Astrocyte (in vitro differentiated cells and primary cell): ENCODE results near the gene BICD1. TPM values are rescaled to one million over a fixed set of nuclear protein-coding genes. Genes with fewer than 3 reads are reported as not detected.

Experiments used
- DNase-seq: peaks from one replicate; pipeline ENCODE4 v3.0.0-alpha.2; 2010; ENCODE audit warnings: low read depth
- FAIRE-seq: peaks from 2 replicates; lab custom pipeline; 2011; peaks lifted over from hg19 to GRCh38; lab: Jason Lieb, UNC
- H2AFZ ChIP-seq: 2 replicates; pipeline ENCODE4 v1.6.0; 2012; ENCODE audit warnings: low read depth, low read length, inconsistent platforms
- H3K27ac ChIP-seq: 2 replicates; pipeline ENCODE4 v1.5.1; 2011; ENCODE audit warnings: low read depth, low read length, inconsistent platforms
- H3K27me3 ChIP-seq: 2 replicates; pipeline ENCODE4 v1.6.0; 2011; ENCODE audit warnings: low read length, inconsistent platforms; ENCODE audit not compliant: insufficient read depth
- H3K36me3 ChIP-seq: 2 replicates; pipeline ENCODE4 v1.5.1; 2011; ENCODE audit warnings: low read length, inconsistent platforms; ENCODE audit not compliant: insufficient read depth
- H3K4me1 ChIP-seq: 2 replicates; pipeline ENCODE4 v1.5.1; 2011; ENCODE audit warnings: low read length, inconsistent platforms; ENCODE audit not compliant: insufficient read depth
- H3K4me2 ChIP-seq: 2 replicates; pipeline ENCODE4 v1.6.0; 2012; ENCODE audit warnings: low read length, inconsistent platforms
- H3K4me3 ChIP-seq: 2 replicates; pipeline ENCODE4 v1.5.1; 2011; ENCODE audit warnings: low read depth, mild to moderate bottlenecking, low read length, inconsistent platforms; ENCODE audit not compliant: insufficient read depth
- H3K79me2 ChIP-seq: 2 replicates; pipeline ENCODE4 v1.6.0; 2012; ENCODE audit warnings: mild to moderate bottlenecking, low read length, inconsistent platforms; ENCODE audit not compliant: insufficient read depth
- H3K9ac ChIP-seq: 2 replicates; pipeline ENCODE4 v1.6.0; 2012; ENCODE audit warnings: mild to moderate bottlenecking, low read length, inconsistent platforms
- H3K9me3 ChIP-seq: 2 replicates; pipeline ENCODE4 v1.5.1; 2012; ENCODE audit warnings: low read depth, mild to moderate bottlenecking, low read length, inconsistent platforms; ENCODE audit not compliant: insufficient read depth
- H4K20me1 ChIP-seq: 2 replicates; pipeline ENCODE4 v1.6.0; 2012; ENCODE audit warnings: low read length, inconsistent platforms; ENCODE audit not compliant: insufficient read depth
- H3K27ac Mint-ChIP-seq: one replicate; pipeline ENCODE4 v1.8.0; 2021; ENCODE audit warnings: mild to moderate bottlenecking, mixed read lengths; ENCODE audit not compliant: unreplicated experiment
- H3K27me3 Mint-ChIP-seq: one replicate; pipeline ENCODE4 v1.8.0; 2021; ENCODE audit warnings: low read depth, mixed read lengths; ENCODE audit not compliant: unreplicated experiment
- H3K36me3 Mint-ChIP-seq: one replicate; pipeline ENCODE4 v1.8.0; 2021; ENCODE audit warnings: low read depth, mixed read lengths; ENCODE audit not compliant: unreplicated experiment
- H3K4me1 Mint-ChIP-seq: one replicate; pipeline ENCODE4 v1.8.0; 2021; ENCODE audit warnings: low read depth, mixed read lengths; ENCODE audit not compliant: unreplicated experiment
- H3K4me3 Mint-ChIP-seq: one replicate; pipeline ENCODE4 v1.8.0; 2021; ENCODE audit warnings: mild to moderate bottlenecking, moderate library complexity, mixed read lengths; ENCODE audit not compliant: unreplicated experiment
- H3K9me3 Mint-ChIP-seq: one replicate; pipeline ENCODE4 v1.8.0; 2021; ENCODE audit warnings: mild to moderate bottlenecking, mixed read lengths; ENCODE audit not compliant: unreplicated experiment
- EZH2 ChIP-seq: IDR thresholded peaks from 2 replicates; pipeline ENCODE4 v1.6.1; 2012; ENCODE audit warnings: mild to moderate bottlenecking, low read length, inconsistent platforms; ENCODE audit not compliant: insufficient read depth
- total RNA-seq: library from RNA; stranded (reverse); gene quantifications from 2 replicates; pipeline ENCODE4 v1.2.1, GENCODE V29; 2021
- TF ChIP-seq, protein P1 (sequence below): IDR thresholded peaks from 2 replicates; pipeline ENCODE4 v1.5.1; 2011; ENCODE audit warnings: low read depth, mild to moderate bottlenecking, inconsistent platforms, low read length, moderate library complexity; ENCODE audit not compliant: insufficient read depth

BICD1 gene
- total RNA-seq, 1 donor from 2014 or later: 28.7 TPM

DNA sequence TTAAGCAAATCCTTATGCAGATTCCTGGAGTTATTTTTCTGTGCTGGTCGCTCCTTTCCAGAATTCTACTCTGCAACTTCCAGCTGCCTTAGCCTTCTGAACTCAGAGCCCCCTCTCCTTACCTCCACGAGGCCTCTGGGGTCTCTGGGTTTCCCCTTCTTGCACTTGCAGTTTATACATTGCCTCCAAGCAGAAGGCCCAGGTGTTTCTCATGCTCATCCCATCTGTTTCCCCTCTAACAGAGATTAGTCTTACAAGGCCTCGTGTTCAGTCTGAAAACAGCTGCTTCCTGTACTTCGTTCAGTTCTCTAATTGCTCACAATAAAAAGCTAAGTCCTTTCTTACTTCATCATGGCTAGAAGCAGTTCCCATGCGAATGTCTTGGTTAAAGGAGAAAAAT, 158.3 kb downstream of the BICD1 start:
- DNase-seq: no peak
- Mint-ChIP-seq H3K9me3 (no peaks in the 10 kb centered on the region), H3K27me3 (no peaks in the 10 kb centered on the region), H3K27ac (no peak overlapping the region), H3K36me3 (peaks cover 7% of the 10 kb centered on the region), H3K4me1 (no peaks in the 10 kb centered on the region), H3K4me3 (no peak overlapping the region)
- TF ChIP-seq, protein P1, sequence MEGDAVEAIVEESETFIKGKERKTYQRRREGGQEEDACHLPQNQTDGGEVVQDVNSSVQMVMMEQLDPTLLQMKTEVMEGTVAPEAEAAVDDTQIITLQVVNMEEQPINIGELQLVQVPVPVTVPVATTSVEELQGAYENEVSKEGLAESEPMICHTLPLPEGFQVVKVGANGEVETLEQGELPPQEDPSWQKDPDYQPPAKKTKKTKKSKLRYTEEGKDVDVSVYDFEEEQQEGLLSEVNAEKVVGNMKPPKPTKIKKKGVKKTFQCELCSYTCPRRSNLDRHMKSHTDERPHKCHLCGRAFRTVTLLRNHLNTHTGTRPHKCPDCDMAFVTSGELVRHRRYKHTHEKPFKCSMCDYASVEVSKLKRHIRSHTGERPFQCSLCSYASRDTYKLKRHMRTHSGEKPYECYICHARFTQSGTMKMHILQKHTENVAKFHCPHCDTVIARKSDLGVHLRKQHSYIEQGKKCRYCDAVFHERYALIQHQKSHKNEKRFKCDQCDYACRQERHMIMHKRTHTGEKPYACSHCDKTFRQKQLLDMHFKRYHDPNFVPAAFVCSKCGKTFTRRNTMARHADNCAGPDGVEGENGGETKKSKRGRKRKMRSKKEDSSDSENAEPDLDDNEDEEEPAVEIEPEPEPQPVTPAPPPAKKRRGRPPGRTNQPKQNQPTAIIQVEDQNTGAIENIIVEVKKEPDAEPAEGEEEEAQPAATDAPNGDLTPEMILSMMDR: no peak
- TF ChIP-seq EZH2: no peak
- Histone ChIP-seq H3K9ac (no peak overlapping the region), H3K27me3 (no peaks in the 10 kb centered on the region), H3K9me3 (no peaks in the 10 kb centered on the region), H3K79me2 (peaks cover 43% of the 10 kb centered on the region), H3K27ac (no peak overlapping the region), H4K20me1 (peaks cover 30% of the 10 kb centered on the region), H3K4me1 (no peaks in the 10 kb centered on the region), H2AFZ (no peak overlapping the region), H3K36me3 (no peaks in the 10 kb centered on the region), H3K4me2 (no peak overlapping the region), H3K4me3 (no peak overlapping the region)
- FAIRE-seq: no peak

DNA sequence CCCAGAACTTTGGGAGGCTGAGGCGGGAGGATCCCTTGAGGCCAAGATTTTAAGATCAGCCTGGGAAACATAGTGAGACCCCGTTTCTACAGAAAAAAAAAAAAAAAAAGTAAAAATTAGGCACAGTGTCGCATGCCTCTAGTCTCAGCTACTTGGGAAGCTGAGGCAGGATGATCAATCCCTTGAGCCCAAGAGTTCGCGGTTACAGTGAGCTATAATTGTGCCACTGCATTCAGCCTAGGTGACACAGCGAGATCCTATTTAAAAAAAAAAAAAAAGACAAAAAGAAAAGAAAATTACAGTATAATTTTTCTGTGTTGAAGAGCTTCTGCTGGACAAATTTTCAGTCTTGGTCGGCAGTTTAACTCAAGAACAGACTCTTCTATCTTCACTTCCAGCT, 158.8 kb downstream of the BICD1 start:
- DNase-seq: no peak
- peaks cover 3% of the 10 kb centered on the region for H3K36me3 Mint-ChIP-seq
- H3K79me2 ChIP-seq: peaks cover 43% of the 10 kb centered on the region
- no peak overlapping the region for H3K27ac ChIP-seq
- no peaks in the 10 kb centered on the region for H3K4me1 ChIP-seq
- H3K4me1 Mint-ChIP-seq: no peaks in the 10 kb centered on the region
- H2AFZ ChIP-seq: no peak overlapping the region
- no peaks in the 10 kb centered on the region for H3K9me3 ChIP-seq
- no peak for FAIRE-seq
- no peaks in the 10 kb centered on the region for H3K27me3 Mint-ChIP-seq
- no peaks in the 10 kb centered on the region for H3K27me3 ChIP-seq
- TF ChIP-seq, protein P1: no peak
- no peak for TF ChIP-seq EZH2
- H4K20me1 ChIP-seq: peaks cover 30% of the 10 kb centered on the region
- no peaks in the 10 kb centered on the region for H3K36me3 ChIP-seq
- no peak overlapping the region for H3K4me2 ChIP-seq
- H3K4me3 Mint-ChIP-seq: no peak overlapping the region
- H3K4me3 ChIP-seq: no peak overlapping the region
- no peaks in the 10 kb centered on the region for H3K9me3 Mint-ChIP-seq
- H3K9ac ChIP-seq: no peak overlapping the region
- no peak overlapping the region for H3K27ac Mint-ChIP-seq

- Mint-ChIP-seq H3K27ac (no peak overlapping the region), H3K9me3 (no peaks in the 10 kb centered on the region), H3K4me3 (no peak overlapping the region), H3K36me3 (peaks cover 3% of the 10 kb centered on the region), H3K4me1 (peaks cover 3% of the 10 kb centered on the region), H3K27me3 (no peaks in the 10 kb centered on the region)
- Histone ChIP-seq H3K4me1 (peaks cover 3% of the 10 kb centered on the region), H3K9ac (no peak overlapping the region), H3K4me2 (no peak overlapping the region), H3K9me3 (no peaks in the 10 kb centered on the region), H3K27me3 (no peaks in the 10 kb centered on the region), H4K20me1 (peaks cover 26% of the 10 kb centered on the region), H3K36me3 (no peaks in the 10 kb centered on the region), H3K4me3 (no peak overlapping the region), H3K79me2 (peaks cover 42% of the 10 kb centered on the region), H2AFZ (no peak overlapping the region), H3K27ac (no peak overlapping the region)
- DNase-seq (no peak), FAIRE-seq (no peak)
- TF ChIP-seq, protein P1: no peak
- no peak for TF ChIP-seq EZH2
Measured at GRCh38 chr12:32265951-32266350, 159.3 kb downstream of the BICD1 start.
